GM12878 (cell line): ENCODE measurements around the gene CCT8L2. TPM values are rescaled to one million over a fixed set of nuclear protein-coding genes. Genes with fewer than 3 reads are reported as not detected.

Experiments used
- ATAC-seq: fragments of 200-7000 bp; cut with Tn5 transposase; 3 replicates; pipeline ENCODE4 v1.9.1; 2020; ENCODE audit warnings: mild to moderate bottlenecking, moderate library complexity
- BruUV-seq: library from RNA; stranded (reverse); fragments of 400-500 nt; replicated peaks from 2 replicates; lab custom pipeline; 2021; lab: Mats Ljungman, UMichigan
- CTCF ChIA-PET: fragments of 300-600 bp; sonication (Branson Sonifier 250); formaldehyde crosslinking; extraction: SDS; loops from one replicate; lab custom pipeline; 2021; ENCODE audit warnings: inconsistent platforms; lab: Yijun Ruan, JAX
- POLR2A ChIA-PET: fragments of 350-600 bp; formaldehyde crosslinking; extraction: SDS; loops from one replicate; lab custom pipeline; 2021; ENCODE audit warnings: inconsistent platforms; lab: Charles Lee
- RAD21 ChIA-PET: fragments of 300-600 bp; sonication (Branson Sonifier 250); formaldehyde crosslinking; loops from one replicate; lab custom pipeline; 2023; ENCODE audit warnings: antibody characterized with exemption; ENCODE audit not compliant: unreplicated experiment; lab: Charles Lee
- SMC1A ChIA-PET: fragments of 300-600 bp; sonication (Branson Sonifier 250); formaldehyde crosslinking; loops from one replicate; lab custom pipeline; 2023; ENCODE audit not compliant: unreplicated experiment, uncharacterized antibody; lab: Charles Lee
- DNase-seq: peaks from one replicate; pipeline ENCODE4 v3.0.0-alpha.2; 2011; ENCODE audit warnings: low read depth, low spot score
- FAIRE-seq: peaks from 3 replicates; lab custom pipeline; 2011; peaks lifted over from hg19 to GRCh38; lab: Jason Lieb, UNC
- H2AFZ ChIP-seq: 2 replicates; pipeline ENCODE4 v1.6.0; 2011; ENCODE audit warnings: low read depth, low read length, control low read depth; ENCODE audit not compliant: control insufficient read depth
- H3K27ac ChIP-seq: 2 replicates; pipeline ENCODE4 v1.5.1; 2011; ENCODE audit warnings: control low read depth; ENCODE audit not compliant: control insufficient read depth, insufficient read depth
- H3K27me3 ChIP-seq, 2 experiments: replicated peaks in 1 of 2; 2 replicates each; pipeline versions ENCODE4 v1.6.0 to v1.6.1; 2011; ENCODE audit warnings: low read length in 1 of 2; ENCODE audit not compliant: control insufficient read depth in 2 of 2, insufficient read depth in 2 of 2
- H3K36me3 ChIP-seq, 2 experiments: 2 replicates each; pipeline ENCODE4 v1.5.1; 2011; ENCODE audit warnings: low read length in 1 of 2; ENCODE audit not compliant: control insufficient read depth in 2 of 2, insufficient read depth in 2 of 2
- H3K4me1 ChIP-seq: 2 replicates; pipeline ENCODE4 v1.6.1; 2011; ENCODE audit warnings: mild to moderate bottlenecking, low read length, moderate library complexity, mixed read lengths; ENCODE audit not compliant: control insufficient read depth, insufficient read depth
- H3K4me2 ChIP-seq: 2 replicates; pipeline ENCODE4 v1.6.0; 2011; ENCODE audit warnings: control low read depth; ENCODE audit not compliant: control insufficient read depth, insufficient read depth
- H3K4me3 ChIP-seq: fragments of 200-600 bp; sonication (generic); 2 replicates; pipeline ENCODE4 v1.5.1; 2016
- H3K79me2 ChIP-seq: 2 replicates; pipeline ENCODE4 v1.6.0; 2011; ENCODE audit warnings: low read length; ENCODE audit not compliant: control insufficient read depth, insufficient read depth
- H3K9ac ChIP-seq: 2 replicates; pipeline ENCODE4 v1.8.0; 2011; ENCODE audit warnings: low read length, control low read depth, mixed read lengths; ENCODE audit not compliant: control insufficient read depth, insufficient read depth
- H3K9me3 ChIP-seq: replicated peaks from 3 replicates; pipeline ENCODE4 v1.5.1; 2011; ENCODE audit warnings: mild to moderate bottlenecking, low read length; ENCODE audit not compliant: control insufficient read depth, insufficient read depth
- H4K20me1 ChIP-seq: 2 replicates; pipeline ENCODE4 v1.6.0; 2011; ENCODE audit not compliant: control insufficient read depth, insufficient read depth
- BACH1 ChIP-seq: fragments of 450-650 bp; IDR thresholded peaks from 2 replicates; pipeline ENCODE4 v1.6.1; 2017; ENCODE audit warnings: mild to moderate bottlenecking, borderline replicate concordance
- PAX5 ChIP-seq: IDR thresholded peaks from 2 replicates; pipeline ENCODE4 v1.6.1; 2011; ENCODE audit warnings: low read depth, low read length, borderline replicate concordance
- PML ChIP-seq: IDR thresholded peaks from 2 replicates; pipeline ENCODE4 v1.6.1; 2012; ENCODE audit warnings: low read length, inconsistent platforms
- TCF7 ChIP-seq: IDR thresholded peaks from 2 replicates; pipeline ENCODE4 v1.6.1; 2014; ENCODE audit warnings: antibody characterized with exemption, borderline replicate concordance
- YY1 ChIP-seq: IDR thresholded peaks from 2 replicates; pipeline ENCODE4 v1.6.1; 2011; ENCODE audit warnings: low read depth, mild to moderate bottlenecking, low read length
- WGBS: methylation state at CpG from one replicate; pipeline ENCODE4 v1.1.6; 2016; ENCODE audit warnings: low lambda C conversion rate; ENCODE audit not compliant: insufficient replicate concordance, insufficient coverage; ENCODE audit errors: missing lambda C conversion rate; 5-methylcytosine and 5-hydroxymethylcytosine counted together
- in situ Hi-C: fragments of 300-500 bp; cut with MboI; formaldehyde crosslinking; loops from 9 replicates; pipeline ENCODE4 v1.14.3; 2018; ENCODE audit warnings: mixed read lengths
- intact Hi-C: fragments of 100-400 bp; cut with micrococcal nuclease; formaldehyde crosslinking; loops from one replicate; pipeline ENCODE4 v1.14.2; 2022; ENCODE audit not compliant: unreplicated experiment
- polyA plus RNA-seq, 11 experiments: library from polyadenylated mRNA; depleted of rRNA in 4 of 11; unstranded in 6 of 11; stranded (reverse) in 5 of 11; fragments of >200 nt; fragmentation: Nextera tagmentation in 4 of 11; fragmentation: Illumina TruSeq in 1 of 11; extraction: Ambion mirVana in 4 of 11; extraction: Trizol in 1 of 11; gene quantifications; 1 replicate in 1 of 11; 2 replicates in 10 of 11; pipeline versions ENCODE4 v1.2.1 to v1.2.3, GENCODE V29; 2011 to 2016; ENCODE audit warnings: inconsistent platforms in 2 of 11, missing spikeins in 2 of 11, low read depth in 1 of 11
- total RNA-seq, 4 experiments: library from RNA; depleted of rRNA in 3 of 4; stranded (reverse); fragments of >200 nt in 3 of 4; fragmentation: Illumina TruSeq in 1 of 4; extraction: Trizol in 1 of 4; gene quantifications; 2 replicates each; pipeline versions ENCODE4 v1.2.1 to v1.2.3, GENCODE V29; 2013 to 2021
- TF ChIP-seq, protein P1 (sequence below), 3 experiments: IDR thresholded peaks in 2 of 3; conservative IDR thresholded peaks in 1 of 3; 2 replicates each; pipeline ENCODE4 v1.5.1; 2011; ENCODE audit warnings: low read depth in 3 of 3, low read length in 3 of 3, mild to moderate bottlenecking in 3 of 3, control low read depth in 2 of 3, moderate library complexity in 2 of 3, inconsistent platforms in 1 of 3, mixed read lengths in 1 of 3; ENCODE audit not compliant: control insufficient read depth in 2 of 3, insufficient read depth in 1 of 3; ENCODE audit errors: extremely low read depth in 1 of 3

Gene CCT8L2
- total and polyA plus RNA-seq, 10 of the 15 experiments (the other 5 are each of a cell fraction or from before 2014, with no cell fraction given): not detected

DNA sequence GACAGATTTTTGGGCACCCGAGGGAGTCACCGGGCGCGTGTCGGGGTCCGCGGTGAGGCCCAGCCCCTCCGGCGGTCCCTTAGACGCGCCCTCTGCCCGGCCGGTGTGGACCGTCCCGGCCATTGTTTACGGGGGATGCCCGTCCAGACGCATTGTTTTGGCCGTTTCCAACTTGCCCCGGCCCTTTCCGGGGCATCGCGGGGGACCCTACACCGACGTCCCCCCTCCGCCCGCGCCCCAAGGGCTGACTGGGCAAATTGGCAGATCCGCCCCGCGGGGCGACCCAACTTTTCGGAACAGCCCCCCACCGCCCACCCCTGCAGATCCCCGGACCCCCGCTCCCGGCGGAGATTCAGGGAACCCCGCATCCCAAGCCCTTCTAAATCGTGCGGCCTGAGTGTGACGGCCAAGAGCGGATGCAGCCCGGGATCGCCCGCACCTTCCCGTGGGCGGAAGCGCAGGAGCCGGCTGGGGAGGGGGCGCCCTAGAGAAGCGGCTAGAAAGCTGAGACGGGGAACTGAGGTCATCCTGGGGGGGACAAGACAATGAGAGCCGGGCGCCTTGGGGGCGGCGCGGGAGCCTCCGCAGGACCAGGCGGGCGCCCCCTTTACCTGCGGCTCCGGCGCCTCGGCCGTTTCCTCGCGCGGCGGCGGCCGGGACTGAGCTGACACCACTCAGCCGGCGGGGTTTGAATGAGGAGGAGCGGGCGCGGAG lies 17.1 kb upstream of the CCT8L2 start:
- POLR2A ChIA-PET: no interaction called here
- SMC1A ChIA-PET: no interaction called here
- intact Hi-C loops (no loop called here), in situ Hi-C loops (no loop called here)
- no TSS peak for BruUV-seq
- H4K20me1 ChIP-seq: no peaks in the 10 kb centered on the region
- H3K4me2 ChIP-seq: no peak overlapping the region
- RAD21 ChIA-PET: no interaction called here
- ATAC-seq (no peak), DNase-seq (no peak), FAIRE-seq (no peak)
- no peaks in the 10 kb centered on the region for H3K4me1 ChIP-seq
- no peak overlapping the region for H3K4me3 ChIP-seq
- CTCF ChIA-PET: no interaction called here
- no peak overlapping the region for H3K9ac ChIP-seq
- H3K27ac ChIP-seq: no peak overlapping the region
- H2AFZ ChIP-seq: no peak overlapping the region
- H3K36me3 ChIP-seq: no peaks in the 10 kb centered on the region
- H3K27me3 ChIP-seq: no peaks in the 10 kb centered on the region
- TF ChIP-seq PML (no peak), YY1 (no peak), TCF7 (no peak), PAX5 (no peak), BACH1 (no peak)
- TF ChIP-seq, protein P1, sequence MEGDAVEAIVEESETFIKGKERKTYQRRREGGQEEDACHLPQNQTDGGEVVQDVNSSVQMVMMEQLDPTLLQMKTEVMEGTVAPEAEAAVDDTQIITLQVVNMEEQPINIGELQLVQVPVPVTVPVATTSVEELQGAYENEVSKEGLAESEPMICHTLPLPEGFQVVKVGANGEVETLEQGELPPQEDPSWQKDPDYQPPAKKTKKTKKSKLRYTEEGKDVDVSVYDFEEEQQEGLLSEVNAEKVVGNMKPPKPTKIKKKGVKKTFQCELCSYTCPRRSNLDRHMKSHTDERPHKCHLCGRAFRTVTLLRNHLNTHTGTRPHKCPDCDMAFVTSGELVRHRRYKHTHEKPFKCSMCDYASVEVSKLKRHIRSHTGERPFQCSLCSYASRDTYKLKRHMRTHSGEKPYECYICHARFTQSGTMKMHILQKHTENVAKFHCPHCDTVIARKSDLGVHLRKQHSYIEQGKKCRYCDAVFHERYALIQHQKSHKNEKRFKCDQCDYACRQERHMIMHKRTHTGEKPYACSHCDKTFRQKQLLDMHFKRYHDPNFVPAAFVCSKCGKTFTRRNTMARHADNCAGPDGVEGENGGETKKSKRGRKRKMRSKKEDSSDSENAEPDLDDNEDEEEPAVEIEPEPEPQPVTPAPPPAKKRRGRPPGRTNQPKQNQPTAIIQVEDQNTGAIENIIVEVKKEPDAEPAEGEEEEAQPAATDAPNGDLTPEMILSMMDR (IDR thresholded peaks at IDR 0.05 in 2 of 3, conservative IDR thresholded peaks at IDR 0.05 in 1 of 3; ENCODE audit: control insufficient read depth in 2 of 3, extremely low read depth in 1 of 3, insufficient read depth in 1 of 3, low read depth in 3 of 3, low read length in 3 of 3): no peak
- no peaks in the 10 kb centered on the region for H3K9me3 ChIP-seq
- 65% methylated on average over 43 of the region's 77 CpGs for WGBS
- no peaks in the 10 kb centered on the region for H3K79me2 ChIP-seq
